Activated CD4-positive, CD25-positive, alpha-beta regulatory T cell (primary cell): Measurements from ENCODE around the gene CHMP1B.
"Not testable (repeated sequence)": the region's sequence is repeated elsewhere in the genome, so short reads cannot be mapped to it uniquely, and the experiment has no call there.

Source experiments
- DNase-seq, 4 experiments: peaks; one replicate each; lab custom pipeline; 2025; lab: John Stamatoyannopoulos, UW

The CHMP1B gene

GRCh38 chr18:11840493-11840892 lies 10.7 kb upstream of the CHMP1B start:
- DNase-seq, result no peak

GRCh38 chr18:11842562-11842961 lies 8.7 kb upstream of the CHMP1B start:
- no peak for DNase-seq

GRCh38 chr18:11844436-11844835 lies 6.8 kb upstream of the CHMP1B start:
- no peak for DNase-seq

- DNase-seq, result no peak
Measured at GRCh38 chr18:11845654-11846053, 5.6 kb upstream of the CHMP1B start.

GRCh38 chr18:11847811-11848210 lies 3.4 kb upstream of the CHMP1B start:
- no peak for DNase-seq

GRCh38 chr18:11849279-11849678 lies 1.9 kb upstream of the CHMP1B start:
- DNase-seq, result no peak

GRCh38 chr18:11849841-11850634 lies 1.2 kb upstream of the CHMP1B start:
- peak in 2 of 4 experiments; percentile 6 to 7 for DNase-seq

GRCh38 chr18:11850821-11851145 lies 430 bp upstream of the CHMP1B start:
- DNase-seq, result no peak

GRCh38 chr18:11851806-11852337 lies 659 bp downstream of the CHMP1B start:
- DNase-seq, result peak in 3 of 4 experiments; percentile 10 to 16 (median 10)

GRCh38 chr18:11854554-11854953 lies 3.3 kb downstream of the CHMP1B start:
- DNase-seq, result not testable (repeated sequence)

GRCh38 chr18:11857177-11857887 lies 6.1 kb downstream of the CHMP1B start:
- no peak for DNase-seq

- no peak for DNase-seq
Measured at GRCh38 chr18:11859282-11859830, 8.1 kb downstream of the CHMP1B start.

- DNase-seq, result no peak
Measured at GRCh38 chr18:11859903-11860407, 8.7 kb downstream of the CHMP1B start.

GRCh38 chr18:11860594-11861450 lies 9.6 kb downstream of the CHMP1B start:
- no peak for DNase-seq

- no peak for DNase-seq
Measured at GRCh38 chr18:11861583-11862288, 10.5 kb downstream of the CHMP1B start.

- DNase-seq, result no peak
Measured at GRCh38 chr18:11862468-11863137, 11.4 kb downstream of the CHMP1B start.

- DNase-seq, result no peak
Measured at GRCh38 chr18:11864471-11864870, 13.3 kb downstream of the CHMP1B start.

- DNase-seq, result no peak
Measured at GRCh38 chr18:11865071-11865470, 13.9 kb downstream of the CHMP1B start.

- no peak for DNase-seq
Measured at GRCh38 chr18:11866329-11866728, 15.1 kb downstream of the CHMP1B start.

- no peak for DNase-seq
Measured at GRCh38 chr18:11866764-11867163, 15.6 kb downstream of the CHMP1B start.

- DNase-seq, result no peak
Measured at GRCh38 chr18:11868230-11868629, 17.0 kb downstream of the CHMP1B start.
